Uterus (tissue), 4 donors: ENCODE data around the gene CDK5RAP1. TPM values are rescaled to one million over a fixed set of nuclear protein-coding genes. Genes with fewer than 3 reads are reported as not detected.

Experiments used
- DNase-seq, 2 donors: peaks; one replicate each; pipeline ENCODE4 v3.0.0-alpha.2; 2019 to 2020
- H3K27ac ChIP-seq, 2 donors: fragments of 200-600 bp; sonication (generic); 1 replicate in 1 of 2; 2 replicates in 1 of 2; pipeline ENCODE4 v1.5.1; 2016 to 2018
- H3K27me3 ChIP-seq, 2 donors: fragments of 200-600 bp; sonication (generic); one replicate each; pipeline ENCODE4 v1.5.1; 2018 to 2019; ENCODE audit warnings: control low read depth in 1 of 2
- H3K36me3 ChIP-seq, 2 donors: fragments of 200-600 bp; sonication (generic); one replicate each; pipeline ENCODE4 v1.5.1; 2019; ENCODE audit warnings: control low read depth in 1 of 2
- H3K4me1 ChIP-seq, 2 donors: fragments of 200-600 bp; sonication (generic); one replicate each; pipeline ENCODE4 v1.5.1; 2018 to 2019; ENCODE audit warnings: control low read depth in 1 of 2
- H3K4me3 ChIP-seq, 2 donors: fragments of 200-600 bp; sonication (generic); 1 replicate in 1 of 2; 2 replicates in 1 of 2; pipeline ENCODE4 v1.5.1; 2018 to 2019; ENCODE audit warnings: mild to moderate bottlenecking in 1 of 2
- H3K9me3 ChIP-seq, 2 donors: fragments of 200-600 bp; sonication (generic); one replicate each; pipeline ENCODE4 v1.5.1; 2019; ENCODE audit warnings: control low read depth in 1 of 2
- CTCF ChIP-seq, 4 experiments: fragments of 200-600 bp in 2 of 4; fragments of 450-650 bp in 2 of 4; sonication (generic) in 2 of 4; IDR thresholded peaks; one replicate each; pipeline ENCODE4 v1.5.1; 2016 to 2019; ENCODE audit warnings: antibody characterized with exemption in 4 of 4, mild to moderate bottlenecking in 2 of 4, moderate library complexity in 1 of 4
- POLR2A ChIP-seq, 2 donors: fragments of 450-650 bp; IDR thresholded peaks; one replicate each; pipeline ENCODE4 v1.6.1; 2016; ENCODE audit warnings: antibody characterized with exemption in 2 of 2, mild to moderate bottlenecking in 1 of 2, moderate library complexity in 1 of 2
- intact Hi-C: fragments of 100-400 bp; cut with DNase I; formaldehyde crosslinking; loops from one replicate; pipeline ENCODE4 v1.15.1; 2023; ENCODE audit warnings: low total_unique reads
- total RNA-seq, 4 donors: library from RNA; depleted of rRNA in 3 of 4; stranded (reverse); fragments of >200 nt in 3 of 4; gene quantifications; one replicate each; pipeline versions ENCODE4 v1.1.0 to v1.2.4, GENCODE V29; 2014 to 2023
- donor health status: DM: yes; HTN: yes; CAD: no.

The CDK5RAP1 gene
- total RNA-seq, 4 donors from 2014 or later = 4.1 to 34.6 (median 17.2) TPM

- intact Hi-C loops = no loop called here
- DNase-seq = no peak
Observed at GRCh38 chr20:33337531-33338165, 63.7 kb downstream of the CDK5RAP1 start.

GRCh38 chr20:33337119-33337518 lies 64.2 kb downstream of the CDK5RAP1 start:
- intact Hi-C loops = no loop called here
- H3K36me3 ChIP-seq = no peaks in the 10 kb centered on the region
- no peaks in the 10 kb centered on the region for H3K4me1 ChIP-seq
- no peak overlapping the region for H3K27ac ChIP-seq
- TF ChIP-seq CTCF (IDR thresholded peaks at IDR 0.05) (no peak), POLR2A (IDR thresholded peaks at IDR 0.05) (no peak)
- H3K9me3 ChIP-seq = no peaks in the 10 kb centered on the region
- no peaks in the 10 kb centered on the region for H3K27me3 ChIP-seq
- H3K4me3 ChIP-seq = no peak overlapping the region
- DNase-seq = no peak

More at GRCh38 chr20:33337531-33338165, 63.7 kb downstream of the CDK5RAP1 start:
- H3K4me1 ChIP-seq = no peaks in the 10 kb centered on the region
- no peaks in the 10 kb centered on the region for H3K27me3 ChIP-seq
- no peaks in the 10 kb centered on the region for H3K36me3 ChIP-seq
- no peak overlapping the region for H3K4me3 ChIP-seq
- TF ChIP-seq POLR2A (IDR thresholded peaks at IDR 0.05) (no peak), CTCF (IDR thresholded peaks at IDR 0.05) (no peak)
- no peak overlapping the region for H3K27ac ChIP-seq
- no peaks in the 10 kb centered on the region for H3K9me3 ChIP-seq

GRCh38 chr20:33336375-33336774 lies 64.9 kb downstream of the CDK5RAP1 start:
- H3K9me3 ChIP-seq = no peaks in the 10 kb centered on the region
- no peak for DNase-seq
- H3K27ac ChIP-seq = no peak overlapping the region
- no peaks in the 10 kb centered on the region for H3K4me1 ChIP-seq
- no peaks in the 10 kb centered on the region for H3K36me3 ChIP-seq
- H3K4me3 ChIP-seq = no peak overlapping the region
- TF ChIP-seq CTCF (IDR thresholded peaks at IDR 0.05) (no peak), POLR2A (IDR thresholded peaks at IDR 0.05) (no peak)
- intact Hi-C loops = no loop called here
- no peaks in the 10 kb centered on the region for H3K27me3 ChIP-seq

- no peak overlapping the region for H3K4me3 ChIP-seq
- no peaks in the 10 kb centered on the region for H3K27me3 ChIP-seq
- TF ChIP-seq CTCF (IDR thresholded peaks at IDR 0.05) = no peak
- TF ChIP-seq POLR2A (IDR thresholded peaks at IDR 0.05) = no peak
- no peaks in the 10 kb centered on the region for H3K36me3 ChIP-seq
- no peaks in the 10 kb centered on the region for H3K4me1 ChIP-seq
- no peak for DNase-seq
- intact Hi-C loops = no loop called here
- no peaks in the 10 kb centered on the region for H3K9me3 ChIP-seq
- no peak overlapping the region for H3K27ac ChIP-seq
Observed at GRCh38 chr20:33334111-33334510, 67.2 kb downstream of the CDK5RAP1 start.

GRCh38 chr20:33333616-33334015 lies 67.7 kb downstream of the CDK5RAP1 start:
- DNase-seq = no peak
- Histone ChIP-seq H3K4me1 (no peaks in the 10 kb centered on the region), H3K4me3 (no peak overlapping the region), H3K36me3 (no peaks in the 10 kb centered on the region), H3K9me3 (no peaks in the 10 kb centered on the region), H3K27ac (no peak overlapping the region), H3K27me3 (no peaks in the 10 kb centered on the region)
- intact Hi-C loops = no loop called here
- TF ChIP-seq POLR2A (IDR thresholded peaks at IDR 0.05) (no peak), CTCF (IDR thresholded peaks at IDR 0.05) (no peak)
